Neural cell (in vitro differentiated cells): ENCODE measurements around the gene HENMT1. TPM values are rescaled to one million over a fixed set of nuclear protein-coding genes. Genes with fewer than 3 reads are reported as not detected.
"Not testable (repeated sequence)": the region's sequence is repeated elsewhere in the genome, so short reads cannot be mapped to it uniquely, and the experiment has no call there.

ENCODE experiments used
- H2AFZ ChIP-seq: fragments of 200-600, 300-800 bp; sonication (generic), shearing (Covaris generic); 2 replicates; pipeline ENCODE4 v1.6.0; 2014; ENCODE audit warnings: low read depth, mild to moderate bottlenecking, antibody characterized with exemption, low read length, moderate library complexity
- H3F3A ChIP-seq: fragments of 200-600 bp; shearing (Covaris generic); 2 replicates; pipeline ENCODE4 v1.6.1; 2016; ENCODE audit warnings: mild to moderate bottlenecking, moderate library complexity, mixed read lengths, antibody characterized with exemption, low read length; ENCODE audit not compliant: insufficient read depth, poor library complexity, severe bottlenecking
- H3K27ac ChIP-seq: fragments of 200-600, 300-800 bp; sonication (generic), shearing (Covaris generic); 2 replicates; pipeline ENCODE4 v1.5.1; 2014; ENCODE audit warnings: mild to moderate bottlenecking, low read length, moderate library complexity
- H3K27me3 ChIP-seq: fragments of 300-800, 200-600 bp; sonication (generic), shearing (Covaris generic); 2 replicates; pipeline ENCODE4 v1.6.0; 2014; ENCODE audit warnings: mild to moderate bottlenecking, low read depth, low read length, moderate library complexity; ENCODE audit not compliant: insufficient read depth
- H3K36me3 ChIP-seq: fragments of 300-800, 200-600 bp; sonication (generic), shearing (Covaris generic); 2 replicates; pipeline ENCODE4 v1.5.1; 2014; ENCODE audit warnings: mild to moderate bottlenecking, antibody characterized with exemption, low read length, moderate library complexity; ENCODE audit not compliant: insufficient read depth
- H3K4me2 ChIP-seq: fragments of 300-800, 200-600 bp; sonication (generic), shearing (Covaris generic); 2 replicates; pipeline ENCODE4 v1.6.0; 2014; ENCODE audit warnings: mild to moderate bottlenecking, low read length
- H3K4me3 ChIP-seq: fragments of 300-800, 200-600 bp; sonication (generic), shearing (Covaris generic); 2 replicates; pipeline ENCODE4 v1.5.1; 2014; ENCODE audit warnings: mild to moderate bottlenecking, low read length, moderate library complexity
- H3K79me2 ChIP-seq: fragments of 200-600 bp; shearing (Covaris generic); replicated peaks from 2 replicates; pipeline ENCODE4 v1.6.0; 2014; ENCODE audit warnings: mild to moderate bottlenecking, low read length, moderate library complexity; ENCODE audit not compliant: insufficient read depth
- H3K9ac ChIP-seq: fragments of 300-800, 200-600 bp; sonication (generic), shearing (Covaris generic); 2 replicates; pipeline ENCODE4 v1.6.1; 2016; ENCODE audit warnings: mild to moderate bottlenecking, low read length, mixed read lengths
- H3K9me2 ChIP-seq: fragments of 200-600 bp; shearing (Covaris generic); 2 replicates; pipeline ENCODE4 v1.6.1; 2016; ENCODE audit warnings: mild to moderate bottlenecking, low read length, mixed read lengths; ENCODE audit not compliant: insufficient read depth
- H3K9me3 ChIP-seq: fragments of 200-600, 300-800 bp; sonication (generic), shearing (Covaris generic); 2 replicates; pipeline ENCODE4 v1.6.1; 2016; ENCODE audit warnings: mild to moderate bottlenecking, mixed run types, low read length, moderate library complexity, mixed read lengths
- H4K20me1 ChIP-seq: fragments of 200-600 bp; shearing (Covaris generic); 2 replicates; pipeline ENCODE4 v1.6.1; 2016; ENCODE audit warnings: mild to moderate bottlenecking, mixed run types; ENCODE audit not compliant: insufficient read depth
- CTCF ChIP-seq: fragments of 450-650 bp; IDR thresholded peaks from 2 replicates; pipeline ENCODE4 v1.5.1; 2014; ENCODE audit warnings: antibody characterized with exemption, mild to moderate bottlenecking, moderate library complexity; ENCODE audit not compliant: poor library complexity, severe bottlenecking
- EP300 ChIP-seq: fragments of 450-650 bp; conservative IDR thresholded peaks from 2 replicates; pipeline ENCODE4 v1.6.1; 2014; ENCODE audit warnings: antibody characterized with exemption, mild to moderate bottlenecking, moderate library complexity; ENCODE audit not compliant: poor library complexity, severe bottlenecking
- EZH2 ChIP-seq: fragments of 200-600, 300-800 bp; shearing (Covaris generic), sonication (generic); IDR thresholded peaks from 2 replicates; pipeline ENCODE4 v1.6.1; 2014; ENCODE audit warnings: antibody characterized with exemption, low read length, borderline replicate concordance, mild to moderate bottlenecking; ENCODE audit not compliant: insufficient read depth, poor library complexity, severe bottlenecking
- MXI1 ChIP-seq: fragments of 450-650 bp; conservative IDR thresholded peaks from 2 replicates; pipeline ENCODE4 v1.6.1; 2014; ENCODE audit warnings: antibody characterized with exemption, mild to moderate bottlenecking; ENCODE audit not compliant: poor library complexity, severe bottlenecking
- POLR2AphosphoS5 ChIP-seq: IDR thresholded peaks from 2 replicates; pipeline ENCODE4 v1.6.1; 2012
- RAD21 ChIP-seq: fragments of 450-650 bp; conservative IDR thresholded peaks from 2 replicates; pipeline ENCODE4 v1.6.1; 2014; ENCODE audit warnings: antibody characterized with exemption, mild to moderate bottlenecking, moderate library complexity
- REST ChIP-seq: IDR thresholded peaks from 2 replicates; pipeline ENCODE4 v1.6.1; 2012; ENCODE audit warnings: borderline replicate concordance
- SMC3 ChIP-seq: fragments of 450-650 bp; conservative IDR thresholded peaks from 2 replicates; pipeline ENCODE4 v1.6.1; 2014; ENCODE audit warnings: antibody characterized with exemption, mild to moderate bottlenecking, moderate library complexity; ENCODE audit not compliant: poor library complexity
- TAF1 ChIP-seq: IDR thresholded peaks from 2 replicates; pipeline ENCODE4 v1.6.1; 2012; ENCODE audit warnings: low read depth
- polyA plus RNA-seq: library from polyadenylated mRNA; depleted of rRNA; stranded (reverse); fragments of >200 nt; gene quantifications from 2 replicates; pipeline ENCODE4 v1.2.3, GENCODE V29; 2014

The HENMT1 gene
- polyA plus RNA-seq, 1 donor from 2014 or later: 4.1 TPM

GRCh38 chr1:108685529-108685928 is 24.6 kb upstream of the HENMT1 start:
- TF ChIP-seq TAF1 (no peak), MXI1 (no peak), SMC3 (no peak), EP300 (no peak), POLR2AphosphoS5 (no peak), REST (no peak), CTCF (no peak), EZH2 (no peak), RAD21 (no peak)
- no peak overlapping the region for H3K27ac ChIP-seq
- H3K36me3 ChIP-seq: no peaks in the 10 kb centered on the region
- H3K9me3 ChIP-seq: no peaks in the 10 kb centered on the region
- no peak overlapping the region for H3K4me3 ChIP-seq
- no peaks in the 10 kb centered on the region for H3K79me2 ChIP-seq
- H4K20me1 ChIP-seq: no peaks in the 10 kb centered on the region
- H3K27me3 ChIP-seq: no peaks in the 10 kb centered on the region
- no peak overlapping the region for H3K9ac ChIP-seq
- no peaks in the 10 kb centered on the region for H3K9me2 ChIP-seq
- no peaks in the 10 kb centered on the region for H3F3A ChIP-seq
- H2AFZ ChIP-seq: no peak overlapping the region
- H3K4me2 ChIP-seq: no peak overlapping the region

GRCh38 chr1:108681701-108682100 is 20.8 kb upstream of the HENMT1 start:
- not testable (repeated sequence) for H4K20me1 ChIP-seq, H3K27me3 ChIP-seq, H3K36me3 ChIP-seq, H3K27ac ChIP-seq, H3F3A ChIP-seq, H3K9ac ChIP-seq, H3K4me2 ChIP-seq, H3K4me3 ChIP-seq, H3K79me2 ChIP-seq, H3K9me2 ChIP-seq, H2AFZ ChIP-seq, H3K9me3 ChIP-seq

- Histone ChIP-seq H3K36me3 (no peaks in the 10 kb centered on the region), H3K9me3 (no peaks in the 10 kb centered on the region), H3K79me2 (no peaks in the 10 kb centered on the region), H3K9me2 (no peaks in the 10 kb centered on the region), H3K4me3 (no peak overlapping the region), H3K9ac (no peak overlapping the region), H2AFZ (no peak overlapping the region), H3K27ac (no peak overlapping the region), H3K4me2 (no peak overlapping the region), H3F3A (no peaks in the 10 kb centered on the region), H4K20me1 (no peaks in the 10 kb centered on the region), H3K27me3 (no peaks in the 10 kb centered on the region)
- TF ChIP-seq POLR2AphosphoS5 (no peak), SMC3 (no peak), REST (no peak)
Observed at GRCh38 chr1:108679586-108680213, 18.8 kb upstream of the HENMT1 start.
